Left colon (tissue), 2 donors: ENCODE measurements around the gene MEGF8. TPM values are rescaled to one million over a fixed set of nuclear protein-coding genes. Genes with fewer than 3 reads are reported as not detected.
"Not testable (repeated sequence)": the region's sequence is repeated elsewhere in the genome, so short reads cannot be mapped to it uniquely, and the experiment has no call there.

Experiments
- ATAC-seq: fragments of 200-7000 bp; cut with Tn5 transposase; one replicate; pipeline ENCODE4 v1.9.1; 2020; ENCODE audit warnings: mild to moderate bottlenecking, moderate library complexity
- DNase-seq, 2 donors: peaks; one replicate each; pipeline ENCODE4 v3.0.0-alpha.2; 2020
- intact Hi-C, 2 donors: fragments of 100-400 bp; cut with DNase I in 1 of 2; cut with micrococcal nuclease in 1 of 2; formaldehyde crosslinking; loops; one replicate each; pipeline versions ENCODE4 v1.11.2 to v1.14.0; 2022; cut with DNase I, micrococcal nuclease
- total RNA-seq, 2 donors: library from RNA; stranded (reverse); fragmentation: NEBNext Ultra II Directional; extraction: Animal tissue kit (Norgen Biotek cat#: 25700); gene quantifications; one replicate each; pipeline ENCODE4 v1.2.1, GENCODE V29; 2021
- donor health status: DM: no; HTN: no; CAD: no.
- donor health status: DM: yes; HTN: yes; CAD: no.

MEGF8 gene
- total RNA-seq, 2 donors from 2014 or later = 21.4 to 21.5 TPM

GRCh38 chr19:42325896-42326771 lies 699 bp downstream of the MEGF8 start:
- ATAC-seq (peak; percentile 45), DNase-seq (peak; percentile 35 to 44)
- intact Hi-C loops = no loop called here

- DNase-seq = no peak
- intact Hi-C loops = no loop called here
- ATAC-seq = no peak
These were observed 1.5 kb downstream of the MEGF8 start for GRCh38 chr19:42326969-42327368.

GRCh38 chr19:42327381-42327780 lies 1.9 kb downstream of the MEGF8 start:
- DNase-seq = no peak
- ATAC-seq = no peak
- intact Hi-C loops = no loop called here

GRCh38 chr19:42328106-42328505 lies 2.7 kb downstream of the MEGF8 start:
- ATAC-seq (no peak), DNase-seq (no peak)
- intact Hi-C loops = no loop called here

GRCh38 chr19:42328854-42329253 lies 3.4 kb downstream of the MEGF8 start:
- intact Hi-C loops = no loop called here
- no peak for DNase-seq
- no peak for ATAC-seq

GRCh38 chr19:42330241-42330711 lies 4.8 kb downstream of the MEGF8 start:
- DNase-seq = no peak
- ATAC-seq = no peak
- intact Hi-C loops = no loop called here

- ATAC-seq, intact Hi-C loops, DNase-seq: not testable (repeated sequence)
These were observed 5.9 kb downstream of the MEGF8 start for GRCh38 chr19:42331333-42331732.

- intact Hi-C loops = no loop called here
- DNase-seq (no peak), ATAC-seq (no peak)
These were observed 6.6 kb downstream of the MEGF8 start for GRCh38 chr19:42332059-42332458.

- intact Hi-C loops = no loop called here
- no peak for ATAC-seq
- no peak for DNase-seq
These were observed 7.6 kb downstream of the MEGF8 start for GRCh38 chr19:42333018-42333417.

GRCh38 chr19:42333975-42334696 lies 8.7 kb downstream of the MEGF8 start:
- intact Hi-C loops = no loop called here
- no peak for ATAC-seq
- no peak for DNase-seq

GRCh38 chr19:42334697-42335373 lies 9.4 kb downstream of the MEGF8 start:
- intact Hi-C loops = no loop called here
- ATAC-seq (no peak), DNase-seq (no peak)

GRCh38 chr19:42335374-42335936 lies 10.0 kb downstream of the MEGF8 start:
- intact Hi-C loops = no loop called here
- DNase-seq (no peak), ATAC-seq (no peak)

- ATAC-seq (no peak), DNase-seq (no peak)
- intact Hi-C loops = no loop called here
These were observed 10.5 kb downstream of the MEGF8 start for GRCh38 chr19:42335971-42336370.

- DNase-seq, intact Hi-C loops, ATAC-seq: not testable (repeated sequence)
These were observed 13.9 kb downstream of the MEGF8 start for GRCh38 chr19:42339126-42339860.

GRCh38 chr19:42339922-42340321 lies 14.5 kb downstream of the MEGF8 start:
- ATAC-seq, DNase-seq, intact Hi-C loops: not testable (repeated sequence)

- DNase-seq = no peak
- intact Hi-C loops = no loop called here
- ATAC-seq = no peak
These were observed 18.1 kb downstream of the MEGF8 start for GRCh38 chr19:42343344-42344110.

GRCh38 chr19:42344336-42344893 lies 19.0 kb downstream of the MEGF8 start:
- ATAC-seq (no peak), DNase-seq (no peak)
- intact Hi-C loops = no loop called here
